GM12873 (cell line): ENCODE data around the gene B3GALT6.

Source experiments
- TF ChIP-seq, protein P1 (sequence below): IDR thresholded peaks from 2 replicates; pipeline ENCODE4 v1.5.1; 2012; ENCODE audit warnings: low read depth, mild to moderate bottlenecking, moderate library complexity, low read length, control low read depth; ENCODE audit not compliant: insufficient read depth; ENCODE audit errors: missing control alignments

Gene B3GALT6

DNA sequence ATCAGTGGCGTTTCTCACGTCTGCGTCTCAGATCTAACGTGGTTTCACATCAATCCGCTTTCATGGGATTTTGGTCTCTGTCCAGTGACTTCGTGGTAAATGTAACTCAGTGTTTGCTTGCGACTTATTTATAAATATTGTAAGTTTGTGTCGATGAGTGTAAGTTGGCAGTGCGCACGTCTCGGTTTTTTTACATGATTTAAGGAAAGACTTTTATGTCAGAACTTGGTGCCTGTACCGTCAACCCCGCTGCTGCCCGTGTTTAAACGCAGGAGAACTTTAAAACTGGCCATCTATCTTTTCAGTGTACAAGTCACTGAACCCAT lies 1.5 kb downstream of the B3GALT6 start:
- TF ChIP-seq, protein P1, sequence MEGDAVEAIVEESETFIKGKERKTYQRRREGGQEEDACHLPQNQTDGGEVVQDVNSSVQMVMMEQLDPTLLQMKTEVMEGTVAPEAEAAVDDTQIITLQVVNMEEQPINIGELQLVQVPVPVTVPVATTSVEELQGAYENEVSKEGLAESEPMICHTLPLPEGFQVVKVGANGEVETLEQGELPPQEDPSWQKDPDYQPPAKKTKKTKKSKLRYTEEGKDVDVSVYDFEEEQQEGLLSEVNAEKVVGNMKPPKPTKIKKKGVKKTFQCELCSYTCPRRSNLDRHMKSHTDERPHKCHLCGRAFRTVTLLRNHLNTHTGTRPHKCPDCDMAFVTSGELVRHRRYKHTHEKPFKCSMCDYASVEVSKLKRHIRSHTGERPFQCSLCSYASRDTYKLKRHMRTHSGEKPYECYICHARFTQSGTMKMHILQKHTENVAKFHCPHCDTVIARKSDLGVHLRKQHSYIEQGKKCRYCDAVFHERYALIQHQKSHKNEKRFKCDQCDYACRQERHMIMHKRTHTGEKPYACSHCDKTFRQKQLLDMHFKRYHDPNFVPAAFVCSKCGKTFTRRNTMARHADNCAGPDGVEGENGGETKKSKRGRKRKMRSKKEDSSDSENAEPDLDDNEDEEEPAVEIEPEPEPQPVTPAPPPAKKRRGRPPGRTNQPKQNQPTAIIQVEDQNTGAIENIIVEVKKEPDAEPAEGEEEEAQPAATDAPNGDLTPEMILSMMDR = no peak

DNA sequence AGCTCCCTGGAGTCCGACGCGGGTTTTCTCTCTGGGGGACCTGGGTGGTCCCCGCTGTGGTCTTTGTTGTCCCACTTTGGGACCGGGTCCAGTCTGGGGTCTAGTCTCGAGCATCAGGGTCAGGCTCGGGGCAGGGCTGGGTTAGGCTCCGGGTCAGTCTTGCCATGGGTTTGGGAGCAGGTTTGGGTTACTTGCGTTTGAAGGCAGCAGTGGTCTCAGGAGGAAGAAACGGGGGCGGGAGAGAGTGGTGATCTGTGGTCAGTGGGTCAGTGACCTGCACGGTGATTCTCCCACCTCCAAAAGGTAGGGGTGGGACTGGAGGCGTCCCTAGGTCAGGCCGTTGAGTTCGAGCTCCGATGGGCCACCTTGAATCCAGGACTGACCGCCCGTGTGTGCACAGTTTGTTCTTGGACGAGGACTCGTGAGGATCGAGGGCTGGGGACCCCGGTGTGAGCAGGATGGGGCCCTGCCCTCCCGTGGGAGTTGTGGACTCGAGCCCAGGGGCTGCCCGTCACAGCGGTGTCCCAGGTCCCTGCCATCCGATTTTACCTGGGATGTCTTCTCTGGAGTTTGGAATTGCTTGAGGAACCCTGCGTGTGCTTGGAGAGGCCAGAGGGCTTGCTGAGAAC lies 2.3 kb downstream of the B3GALT6 start:
- TF ChIP-seq, protein P1 = no peak

DNA sequence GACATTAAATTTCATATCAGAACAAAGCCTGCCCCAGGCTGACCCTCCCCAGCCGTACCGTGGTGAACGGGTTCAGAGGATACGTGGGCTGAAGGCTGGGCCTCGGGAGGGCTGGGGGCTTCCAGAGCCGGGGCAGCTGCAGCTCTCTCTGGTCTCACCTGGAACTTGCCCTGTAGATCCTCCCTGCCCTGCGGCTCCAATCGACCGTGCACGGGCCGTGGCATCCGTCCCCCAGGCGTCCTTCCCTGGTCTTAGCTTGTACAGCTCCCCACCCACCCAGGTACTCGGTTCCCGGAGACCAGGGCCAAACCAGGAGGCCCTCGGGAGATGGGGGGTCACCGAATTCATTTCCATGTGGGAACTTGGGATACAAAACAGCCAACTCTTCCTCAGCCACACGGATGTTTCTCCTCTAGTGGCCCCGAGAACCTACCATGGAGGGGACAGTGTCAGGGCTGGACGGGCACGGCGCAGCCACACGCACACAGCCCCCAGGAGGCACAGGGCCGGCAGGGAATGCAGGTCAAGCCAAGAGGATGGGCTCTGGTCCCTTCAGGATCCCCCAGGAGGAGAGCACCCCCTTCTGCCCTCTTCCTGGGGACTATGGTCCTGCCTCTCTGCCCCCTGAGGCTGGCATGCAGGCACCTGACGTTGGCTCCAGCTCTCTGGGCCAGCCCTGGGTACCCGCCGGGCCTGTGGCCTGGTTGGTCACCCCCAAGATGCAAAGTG lies 3.1 kb downstream of the B3GALT6 start:
- TF ChIP-seq, protein P1 = no peak

DNA sequence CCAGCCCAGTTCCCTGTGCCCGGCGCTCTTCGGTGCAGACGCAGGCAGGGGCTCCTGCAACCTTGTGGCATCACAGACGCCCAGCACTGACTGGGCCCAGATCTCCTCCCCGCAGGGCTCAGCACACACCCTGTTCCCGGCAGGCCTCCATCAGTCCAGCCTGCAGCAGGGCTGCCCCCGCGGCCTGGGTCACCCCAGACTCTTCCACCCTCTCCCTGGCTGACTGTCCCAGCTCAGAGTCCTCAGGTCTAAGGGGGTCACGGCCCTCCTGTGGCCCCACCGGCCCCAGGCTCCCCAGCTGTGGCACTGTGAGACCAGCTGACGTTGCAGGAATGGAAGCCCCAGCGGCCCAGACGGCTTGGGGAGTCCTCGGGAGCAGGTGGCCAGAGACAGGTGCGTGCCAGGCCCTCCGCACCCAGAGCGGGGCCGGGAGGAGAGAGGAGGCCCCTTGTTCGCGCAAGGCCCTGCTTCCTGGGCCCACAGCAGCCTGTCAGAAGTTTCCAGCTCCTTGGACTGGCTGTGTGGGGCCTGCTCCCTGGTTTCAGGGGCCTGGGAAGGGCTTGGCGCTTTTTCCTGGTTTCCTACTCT lies 4.2 kb downstream of the B3GALT6 start:
- TF ChIP-seq, protein P1 = no peak

DNA sequence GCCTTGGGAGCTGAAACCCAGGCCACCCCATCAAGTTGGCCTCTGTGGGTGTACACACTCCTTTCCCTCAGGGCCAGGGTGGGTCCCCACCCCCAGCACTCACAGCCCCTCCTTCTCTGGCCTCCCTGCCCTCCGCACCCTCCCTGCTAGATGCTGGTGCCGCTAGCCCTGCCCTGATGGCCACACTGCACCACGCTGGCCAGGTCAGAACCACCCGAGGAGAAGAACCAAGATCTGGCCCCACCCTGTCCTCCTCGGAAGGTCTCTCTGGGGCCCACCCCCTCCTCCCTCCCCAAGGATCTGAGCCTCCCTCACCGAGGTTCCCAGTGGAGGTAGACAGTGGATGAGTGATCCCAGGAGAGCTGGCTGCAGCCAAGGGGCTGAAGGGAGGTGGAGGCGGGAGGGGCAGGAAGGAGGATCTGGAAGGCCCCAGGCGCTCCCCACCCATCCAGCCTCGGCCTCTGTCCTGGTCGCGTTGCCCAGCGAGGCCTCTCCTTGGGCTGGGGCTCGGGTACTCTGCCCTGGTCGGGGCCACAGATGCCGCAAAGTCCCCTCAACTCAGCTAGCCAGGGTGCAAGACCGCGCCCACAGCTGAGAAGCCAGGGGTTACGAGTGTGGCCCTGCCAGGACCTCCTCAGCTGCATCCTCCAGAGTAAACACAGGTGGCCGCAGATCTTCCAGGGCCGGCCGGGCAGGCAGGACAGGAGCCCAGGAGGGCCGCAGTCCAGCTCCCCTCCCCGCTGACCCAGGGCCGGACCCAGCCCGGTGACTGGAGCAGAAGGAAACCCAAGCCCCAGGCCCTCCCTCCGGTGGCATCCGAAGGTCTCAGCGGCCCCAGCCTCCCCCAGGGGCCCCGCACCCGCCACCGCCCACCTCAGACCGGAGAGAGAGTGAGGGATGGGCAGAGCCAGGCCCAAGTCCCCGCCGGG lies 5.2 kb downstream of the B3GALT6 start:
- TF ChIP-seq, protein P1 = no peak

DNA sequence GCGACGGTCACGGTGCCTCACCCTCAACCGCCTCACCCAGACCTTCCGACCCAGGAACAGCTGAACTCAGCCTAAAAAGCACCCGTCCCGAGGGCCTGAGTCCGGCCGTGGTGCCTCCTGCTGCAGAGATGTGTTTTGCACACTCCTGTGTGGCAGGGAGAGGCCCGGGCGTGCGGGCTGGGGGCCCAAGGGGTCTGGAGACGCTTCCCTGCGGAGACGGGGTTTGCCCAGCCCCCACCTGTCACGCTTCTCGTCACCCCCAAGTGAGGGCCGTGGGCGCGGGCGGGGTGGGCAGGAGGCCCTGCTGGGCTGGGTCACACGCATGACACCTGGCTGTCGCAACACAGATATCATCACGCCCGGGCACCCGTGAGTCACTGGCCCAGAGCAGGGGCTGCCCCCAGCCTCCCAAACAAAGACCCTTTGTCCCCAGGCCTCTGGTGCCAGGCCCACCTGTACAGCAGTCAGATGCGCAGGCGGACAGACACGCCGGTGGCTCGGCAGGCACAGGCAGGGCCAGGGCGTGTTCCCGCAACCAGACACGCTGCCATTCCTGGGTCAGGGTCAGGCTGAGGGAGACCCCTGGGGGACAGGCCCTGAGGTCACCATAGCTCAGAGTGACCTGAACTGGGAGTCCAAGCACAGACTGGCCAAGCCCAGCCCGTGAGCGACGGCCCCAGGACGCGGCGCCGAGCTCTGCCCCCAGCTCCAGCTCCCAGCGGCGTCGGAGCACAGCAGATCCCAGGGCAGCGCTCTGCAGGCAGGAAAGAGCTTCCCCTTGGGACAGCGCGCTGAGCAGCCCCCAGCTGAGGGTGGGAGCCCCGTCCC lies 6.1 kb downstream of the B3GALT6 start:
- TF ChIP-seq, protein P1 = no peak
